GM18951 (cell line): Measurements from ENCODE around the gene NTHL1.

Experiments
- POLR2A ChIP-seq: IDR thresholded peaks from 4 replicates; pipeline ENCODE4 v1.6.1; 2011; ENCODE audit warnings: mild to moderate bottlenecking; ENCODE audit not compliant: insufficient read length, insufficient read depth; ENCODE audit errors: extremely low read depth
- in situ Hi-C: fragments of 300-500 bp; cut with MboI; formaldehyde crosslinking; loops from one replicate; pipeline ENCODE4 v1.12.0; 2022; ENCODE audit warnings: low sequenced_read_pairs, mixed read lengths, inconsistent platforms; ENCODE audit not compliant: unreplicated experiment

NTHL1 gene

GRCh38 chr16:2047330-2048115 is at the start of gene NTHL1, which contains the start of gene TSC2:
TSS of gene NTHL1 (minus strand) at chr16:2047834. CDS start at chr16:2047823, 11 bp downstream.
TSS of gene TSC2 (plus strand) at chr16:2047985. CDS start at chr16:2048616, 631 bp downstream.
- TF ChIP-seq POLR2A = peak; percentile 89

GRCh38 chr16:2096853-2097595 is 49.4 kb upstream of the NTHL1 start:
- TF ChIP-seq POLR2A = no peak
- in situ Hi-C loops = no loop called here

More at GRCh38 chr16:2047330-2048115, at the start of gene NTHL1, which contains the start of gene TSC2:
- in situ Hi-C loops = no loop called here

DNA sequence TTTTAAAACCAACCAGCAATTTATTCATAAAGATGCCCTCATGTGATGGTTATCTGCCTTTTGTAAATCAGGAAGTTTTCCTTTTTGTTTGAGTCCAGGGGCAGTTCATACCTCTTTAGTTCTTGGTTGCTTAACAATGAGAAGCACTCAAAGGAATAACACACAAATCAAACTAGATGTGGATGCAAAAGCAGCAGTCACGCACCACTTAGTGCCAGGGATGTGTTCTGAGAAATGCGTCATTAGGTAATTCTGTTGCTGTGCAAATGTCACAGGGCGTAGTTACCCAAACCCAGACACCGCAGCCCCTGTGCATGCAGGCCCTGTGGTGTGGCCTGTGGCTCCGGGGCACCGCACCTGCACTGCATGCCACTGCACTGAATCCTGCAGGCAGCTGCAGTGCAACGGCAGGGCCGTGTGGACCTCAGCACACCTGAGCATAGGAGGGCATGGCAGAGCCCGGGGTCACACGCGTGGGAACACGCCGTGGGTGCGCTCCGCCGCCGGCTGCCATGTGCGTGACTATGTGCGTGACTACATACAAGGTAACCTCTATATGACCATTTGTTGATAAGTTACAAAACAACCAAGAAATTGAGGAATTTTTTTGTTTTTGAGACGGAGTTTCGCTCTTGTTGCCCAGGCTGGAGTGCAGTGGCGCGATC is 48.4 kb upstream of the NTHL1 start:
- no peak for TF ChIP-seq POLR2A
- in situ Hi-C loops = no loop called here

GRCh38 chr16:2095315-2095853 is 47.8 kb upstream of the NTHL1 start:
- TF ChIP-seq POLR2A = no peak

GRCh38 chr16:2093793-2094192 is 46.2 kb upstream of the NTHL1 start:
- in situ Hi-C loops = no loop called here
- no peak for TF ChIP-seq POLR2A

More at GRCh38 chr16:2095315-2095853, 47.8 kb upstream of the NTHL1 start:
- in situ Hi-C loops = no loop called here

- in situ Hi-C loops = no loop called here
Observed at GRCh38 chr16:2092866-2093265, 45.2 kb upstream of the NTHL1 start.

GRCh38 chr16:2092256-2092620 is 44.6 kb upstream of the NTHL1 start:
- no peak for TF ChIP-seq POLR2A

More at GRCh38 chr16:2092866-2093265, 45.2 kb upstream of the NTHL1 start:
- no peak for TF ChIP-seq POLR2A

GRCh38 chr16:2091547-2092255 is 44.1 kb upstream of the NTHL1 start:
- TF ChIP-seq POLR2A = no peak
- in situ Hi-C loops = no loop called here

More at GRCh38 chr16:2092256-2092620, 44.6 kb upstream of the NTHL1 start:
- in situ Hi-C loops = no loop called here

GRCh38 chr16:2090777-2091546 is 43.3 kb upstream of the NTHL1 start:
- no peak for TF ChIP-seq POLR2A
- in situ Hi-C loops = no loop called here

DNA sequence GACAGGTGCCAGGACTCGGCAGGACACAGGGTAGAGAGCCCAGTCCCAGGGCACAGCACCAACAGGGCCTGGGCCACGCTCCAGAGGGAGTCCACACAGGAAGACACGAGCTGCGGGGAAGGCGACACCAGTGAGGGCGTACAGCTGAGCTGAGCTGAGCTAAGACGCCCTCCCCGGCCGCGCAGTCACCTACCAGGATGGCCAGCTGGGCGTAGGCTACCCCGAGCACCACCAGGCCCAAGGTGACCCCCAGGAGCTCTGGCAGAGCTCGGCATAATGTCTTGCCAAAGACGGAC is 42.8 kb upstream of the NTHL1 start:
- no peak for TF ChIP-seq POLR2A
- in situ Hi-C loops = no loop called here

- in situ Hi-C loops = no loop called here
- TF ChIP-seq POLR2A = no peak
Observed at GRCh38 chr16:2089706-2090480, 42.3 kb upstream of the NTHL1 start.
